ENCODE results near the gene WDR37.
A peak's percentile ranks its signal among the peaks of the same experiment; 100 is the strongest.
"Not testable (repeated sequence)": the region's sequence is repeated elsewhere in the genome, so short reads cannot be mapped to it uniquely, and the experiment has no call there.

WDR37 gene

DNA sequence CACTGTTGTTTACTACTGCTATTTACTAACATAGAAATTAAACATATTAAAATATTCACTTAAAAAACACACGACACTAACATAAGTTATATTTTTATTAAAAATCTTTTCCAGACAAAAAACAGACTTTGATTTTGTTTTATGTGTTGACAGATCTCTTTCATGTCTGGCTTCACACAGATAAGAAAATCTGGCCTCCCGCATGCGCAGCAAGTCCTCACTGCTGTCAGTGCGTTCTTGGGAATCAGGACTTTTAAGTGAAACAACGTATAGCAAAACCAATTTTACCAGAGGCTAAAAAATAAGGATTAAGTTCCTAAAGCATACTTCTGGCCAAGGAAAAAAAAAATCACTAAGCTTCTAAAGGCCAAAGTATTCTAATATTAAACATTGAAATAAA, 6.0 kb upstream of the WDR37 start:
- Mint-ChIP-seq H3K9me3 (no peaks in the 10 kb centered on the region), H3K27ac (peak overlapping the region; percentile 97), H3K36me3 (peaks cover 87% of the 10 kb centered on the region), H3K4me3 (peak overlapping the region; percentile 93), H3K4me1 (peaks cover 51% of the 10 kb centered on the region)
- no peak for DNase-seq (ENCODE audit: low spot score in 2 of 2)
- no peak for ATAC-seq

DNA sequence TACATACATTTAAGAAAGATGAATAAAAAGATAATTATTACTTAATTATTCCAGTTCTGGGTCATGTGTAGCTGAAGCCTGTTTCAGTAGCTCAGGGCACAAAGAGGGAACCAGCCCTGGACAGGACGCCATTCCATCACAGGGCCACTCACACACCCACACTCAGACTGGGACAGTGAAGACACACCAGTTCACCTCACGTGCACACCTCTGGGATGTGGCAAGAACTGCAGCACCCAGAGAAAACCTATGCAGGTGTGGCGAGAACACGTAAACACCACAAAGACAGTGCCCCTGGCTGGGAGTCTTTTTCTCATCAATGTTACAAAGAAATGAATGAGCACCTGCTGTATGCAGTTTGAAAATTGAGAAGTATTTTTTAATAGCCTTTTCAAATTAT, 5.6 kb upstream of the WDR37 start:
- ATAC-seq (no peak), DNase-seq (ENCODE audit: low spot score in 2 of 2) (no peak)
- Mint-ChIP-seq H3K9me3 (no peaks in the 10 kb centered on the region), H3K4me3 (peak overlapping the region; percentile 93), H3K27ac (peak overlapping the region; percentile 97), H3K36me3 (peaks cover 84% of the 10 kb centered on the region), H3K4me1 (peaks cover 51% of the 10 kb centered on the region)

DNA sequence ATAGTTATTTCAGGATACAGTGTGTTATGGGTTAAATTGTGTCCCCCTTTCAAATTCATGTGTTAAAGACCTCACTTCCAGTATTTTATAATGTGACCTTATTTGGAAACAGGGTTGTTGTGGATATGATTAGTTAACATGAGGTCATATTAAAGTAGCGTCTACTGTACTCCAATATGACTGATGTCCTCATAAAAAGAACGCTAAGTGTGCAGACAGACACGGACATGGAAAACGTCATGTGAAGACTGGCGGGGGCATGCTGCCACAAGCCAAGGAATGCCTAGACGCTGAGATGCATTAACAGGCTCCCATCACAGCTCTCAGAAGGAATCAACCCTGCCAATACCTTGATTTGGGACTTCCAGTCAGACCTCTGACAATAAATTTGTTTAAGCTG, 1.5 kb upstream of the WDR37 start:
- peaks cover 84% of the 10 kb centered on the region for H3K36me3 Mint-ChIP-seq
- peak overlapping the region; percentile 95 for H3K27ac Mint-ChIP-seq
- peaks cover 50% of the 10 kb centered on the region for H3K4me1 Mint-ChIP-seq
- no peaks in the 10 kb centered on the region for H3K9me3 Mint-ChIP-seq
- peak overlapping the region; percentile 95 for H3K4me3 Mint-ChIP-seq
- ATAC-seq (no peak), DNase-seq (ENCODE audit: low spot score in 2 of 2) (no peak)

DNA sequence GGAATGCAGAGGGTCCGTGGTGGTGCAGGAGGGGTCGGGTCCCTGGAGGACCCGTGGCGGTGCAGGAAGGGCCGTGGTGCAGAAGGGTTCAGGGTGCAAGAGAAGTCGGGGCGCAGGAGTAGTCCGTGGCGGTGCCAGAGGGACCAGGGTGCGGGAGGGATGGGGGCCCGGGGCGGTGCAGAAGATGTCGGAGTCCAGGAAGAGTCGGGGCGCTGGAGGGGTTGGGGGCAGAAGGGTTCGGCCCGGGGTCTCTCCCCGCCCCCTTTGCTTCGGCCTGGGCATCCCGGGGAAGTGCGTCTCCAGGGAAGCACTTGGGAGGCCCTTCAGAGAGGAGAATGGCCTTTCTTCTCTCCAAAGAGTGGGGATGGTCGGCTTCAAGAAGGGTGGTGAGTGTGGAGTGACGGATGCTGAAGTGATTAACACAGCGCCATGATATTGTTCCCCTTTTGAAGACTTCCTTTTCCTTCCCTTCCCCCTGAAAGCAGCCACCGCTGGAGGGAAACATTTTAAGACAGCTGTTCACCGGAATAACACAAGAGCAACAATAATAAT, 997 bp downstream of the WDR37 start:
- Mint-ChIP-seq H3K27ac (peak overlapping the region; percentile 95), H3K36me3 (peaks cover 62% of the 10 kb centered on the region), H3K4me3 (peak overlapping the region; percentile 95), H3K9me3 (no peaks in the 10 kb centered on the region), H3K4me1 (peaks cover 74% of the 10 kb centered on the region)
- ATAC-seq (no peak), DNase-seq (ENCODE audit: low spot score in 2 of 2) (no peak)

DNA sequence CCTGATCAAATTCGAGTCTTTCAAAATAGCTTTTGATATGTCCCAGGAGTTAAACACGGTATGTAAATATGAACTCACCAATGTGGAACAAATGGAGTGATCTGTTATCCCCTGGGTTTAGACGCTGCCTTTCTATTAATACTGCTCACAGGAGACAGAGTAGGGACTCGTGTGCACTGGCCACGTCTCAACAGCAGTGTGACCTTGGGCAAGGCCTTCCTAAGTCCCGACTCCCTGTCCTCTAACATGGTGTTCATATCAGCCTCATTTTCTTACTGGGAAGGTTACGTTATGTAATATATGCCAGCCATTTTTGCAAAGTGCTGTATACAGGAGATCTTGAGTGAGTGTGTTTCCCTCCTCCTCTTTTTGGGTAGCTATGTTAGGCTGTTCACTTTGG, 1.8 kb downstream of the WDR37 start:
- H3K4me1 Mint-ChIP-seq, result peaks cover 74% of the 10 kb centered on the region
- DNase-seq (ENCODE audit: low spot score in 2 of 2) (no peak), ATAC-seq (no peak)
- peaks cover 54% of the 10 kb centered on the region for H3K36me3 Mint-ChIP-seq
- H3K27ac Mint-ChIP-seq, result peak overlapping the region; percentile 95
- H3K4me3 Mint-ChIP-seq, result peak overlapping the region; percentile 95
- H3K9me3 Mint-ChIP-seq, result no peaks in the 10 kb centered on the region

DNA sequence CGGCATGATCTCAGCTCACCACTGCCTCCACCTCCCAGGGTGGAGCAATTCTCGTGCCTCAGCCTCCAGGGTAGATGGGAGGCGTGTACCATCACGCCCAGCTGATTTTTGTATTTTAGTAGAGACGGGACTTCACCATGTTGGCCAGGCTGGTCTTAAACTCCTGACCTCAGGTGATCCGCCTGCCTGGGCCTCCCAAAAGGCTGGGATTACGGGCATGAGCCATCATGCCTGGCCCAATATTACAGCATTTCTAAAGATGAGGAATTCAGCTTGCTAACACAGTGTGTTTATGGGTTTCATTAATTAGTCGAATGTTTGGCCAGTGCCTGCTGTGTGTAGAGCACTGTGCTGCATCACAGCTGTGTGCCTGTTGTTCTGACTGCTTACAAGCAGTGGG, 3.7 kb downstream of the WDR37 start:
- Mint-ChIP-seq H3K9me3 (no peaks in the 10 kb centered on the region), H3K4me3 (no peak overlapping the region), H3K27ac (peak overlapping the region; percentile 61), H3K36me3 (peaks cover 36% of the 10 kb centered on the region), H3K4me1 (peaks cover 74% of the 10 kb centered on the region)
- no peak for DNase-seq (ENCODE audit: low spot score in 2 of 2)
- ATAC-seq, result no peak

DNA sequence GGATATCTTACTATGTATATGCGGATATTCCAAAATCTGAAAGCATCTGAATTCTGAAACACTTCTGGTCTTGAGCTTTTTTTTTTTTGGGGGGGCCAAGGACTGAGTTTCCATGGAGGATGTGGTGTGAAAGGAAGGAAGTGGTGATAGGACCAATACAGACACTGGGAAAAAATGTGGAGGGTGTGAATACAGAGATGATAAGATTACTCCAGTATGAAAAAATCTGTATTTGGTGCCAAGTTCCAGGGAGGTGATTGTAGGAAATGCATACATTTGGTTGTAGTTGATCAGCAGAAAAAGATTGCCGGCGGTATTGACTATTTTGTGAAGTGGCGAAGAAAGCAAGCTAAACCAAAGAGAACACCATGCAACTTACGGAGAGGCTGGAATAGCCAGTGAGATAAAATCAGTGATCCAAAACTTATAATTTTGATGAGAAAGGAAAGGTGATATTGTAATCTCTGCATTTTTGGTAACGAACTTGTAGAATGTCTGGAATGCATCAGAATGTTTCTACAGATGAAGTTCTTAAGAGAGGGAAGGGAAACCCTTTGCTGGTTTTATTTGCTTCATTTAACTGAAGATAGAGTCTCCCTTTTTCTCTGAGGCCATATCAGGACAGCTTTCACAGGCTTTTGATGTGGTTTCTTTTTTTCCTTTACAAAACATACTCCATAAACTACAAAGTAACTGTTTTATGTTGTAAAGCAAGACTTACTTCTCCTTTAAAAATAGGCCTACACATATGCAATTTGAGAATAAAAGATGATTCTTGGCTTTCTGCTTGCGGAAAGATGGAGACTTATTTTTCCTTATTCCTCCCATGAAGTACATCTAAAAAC, 6.0 kb downstream of the WDR37 start:
- Mint-ChIP-seq H3K36me3 (peaks cover 20% of the 10 kb centered on the region), H3K9me3 (no peaks in the 10 kb centered on the region), H3K4me3 (peak overlapping the region; percentile 65), H3K27ac (peak overlapping the region; percentile 61), H3K4me1 (peaks cover 79% of the 10 kb centered on the region)
- DNase-seq (ENCODE audit: low spot score in 2 of 2) (no peak), ATAC-seq (no peak)

DNA sequence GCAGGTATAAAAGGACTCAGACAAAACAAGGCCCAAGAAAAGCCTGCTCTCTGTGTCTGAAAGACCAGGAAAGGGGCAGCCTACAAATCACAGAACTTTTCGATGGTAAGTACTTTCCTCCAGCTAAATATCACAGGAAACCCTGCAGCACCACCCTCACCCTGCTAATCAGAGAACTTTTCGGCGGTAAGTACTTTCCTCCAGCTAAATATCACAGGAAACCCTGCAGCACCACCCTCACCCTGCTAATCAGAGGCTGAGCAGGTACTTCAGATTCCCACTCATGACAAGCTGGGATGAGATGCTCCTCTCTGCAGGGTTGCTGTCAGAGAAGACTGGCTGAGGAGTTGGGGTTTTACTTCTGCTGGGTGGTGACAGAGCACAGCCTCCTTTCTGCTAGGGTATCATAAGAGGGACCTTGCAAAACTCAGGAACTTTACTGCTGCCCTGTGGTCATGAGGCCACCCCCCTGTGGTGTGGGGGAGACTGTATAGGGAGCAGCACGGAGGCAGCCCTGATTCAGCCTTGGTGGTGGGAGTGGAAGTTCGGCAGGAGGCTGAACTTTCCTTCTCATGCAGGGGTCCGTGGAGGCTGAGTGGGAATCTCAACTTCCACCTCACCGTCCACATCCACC, 7.2 kb downstream of the WDR37 start:
- Mint-ChIP-seq H3K4me1 (peaks cover 81% of the 10 kb centered on the region), H3K27ac (peak overlapping the region; percentile 61), H3K4me3 (peak overlapping the region; percentile 65), H3K36me3 (peaks cover 8% of the 10 kb centered on the region), H3K9me3 (no peaks in the 10 kb centered on the region)
- DNase-seq (ENCODE audit: low spot score in 2 of 2) (no peak), ATAC-seq (peak; percentile 78)

DNA sequence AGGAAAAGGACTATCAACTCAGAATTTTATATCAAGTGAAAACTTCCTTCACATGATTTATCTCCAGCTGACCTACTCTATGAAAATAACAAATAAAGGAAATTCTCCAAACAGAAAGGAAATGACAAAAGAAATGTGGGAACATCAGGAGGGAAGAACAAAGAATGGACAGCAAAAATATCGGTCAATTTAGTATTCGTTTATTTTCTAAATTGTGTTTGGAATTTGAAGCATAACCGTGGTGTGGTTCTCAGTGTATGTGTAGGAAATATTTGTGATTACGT, 8.7 kb downstream of the WDR37 start:
- peak overlapping the region; percentile 61 for H3K27ac Mint-ChIP-seq
- no peak for DNase-seq (ENCODE audit: low spot score in 2 of 2)
- peaks cover 93% of the 10 kb centered on the region for H3K4me1 Mint-ChIP-seq
- no peak overlapping the region for H3K4me3 Mint-ChIP-seq
- no peaks in the 10 kb centered on the region for H3K36me3 Mint-ChIP-seq
- ATAC-seq, result no peak
- no peaks in the 10 kb centered on the region for H3K9me3 Mint-ChIP-seq

DNA sequence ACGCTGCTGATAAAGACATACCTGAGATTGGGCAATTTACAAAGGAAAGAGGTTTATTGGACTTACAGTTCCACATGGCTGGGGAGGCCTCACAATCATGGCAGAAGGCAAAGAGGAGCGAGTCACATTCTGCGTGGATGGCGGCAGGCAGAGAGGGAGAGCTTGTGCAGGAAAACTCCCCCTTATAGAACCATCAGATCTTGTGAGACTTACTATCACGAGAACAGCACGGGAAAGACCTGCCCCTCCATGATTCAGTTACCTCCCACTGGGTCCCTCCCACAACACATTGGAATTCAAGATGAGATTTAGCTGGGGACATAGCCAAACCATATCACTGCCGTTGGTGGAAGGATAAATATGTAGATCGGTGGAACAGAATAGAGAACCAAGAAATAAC, 10.5 kb downstream of the WDR37 start:
- H3K27ac Mint-ChIP-seq, ATAC-seq: not testable (repeated sequence)

DNA sequence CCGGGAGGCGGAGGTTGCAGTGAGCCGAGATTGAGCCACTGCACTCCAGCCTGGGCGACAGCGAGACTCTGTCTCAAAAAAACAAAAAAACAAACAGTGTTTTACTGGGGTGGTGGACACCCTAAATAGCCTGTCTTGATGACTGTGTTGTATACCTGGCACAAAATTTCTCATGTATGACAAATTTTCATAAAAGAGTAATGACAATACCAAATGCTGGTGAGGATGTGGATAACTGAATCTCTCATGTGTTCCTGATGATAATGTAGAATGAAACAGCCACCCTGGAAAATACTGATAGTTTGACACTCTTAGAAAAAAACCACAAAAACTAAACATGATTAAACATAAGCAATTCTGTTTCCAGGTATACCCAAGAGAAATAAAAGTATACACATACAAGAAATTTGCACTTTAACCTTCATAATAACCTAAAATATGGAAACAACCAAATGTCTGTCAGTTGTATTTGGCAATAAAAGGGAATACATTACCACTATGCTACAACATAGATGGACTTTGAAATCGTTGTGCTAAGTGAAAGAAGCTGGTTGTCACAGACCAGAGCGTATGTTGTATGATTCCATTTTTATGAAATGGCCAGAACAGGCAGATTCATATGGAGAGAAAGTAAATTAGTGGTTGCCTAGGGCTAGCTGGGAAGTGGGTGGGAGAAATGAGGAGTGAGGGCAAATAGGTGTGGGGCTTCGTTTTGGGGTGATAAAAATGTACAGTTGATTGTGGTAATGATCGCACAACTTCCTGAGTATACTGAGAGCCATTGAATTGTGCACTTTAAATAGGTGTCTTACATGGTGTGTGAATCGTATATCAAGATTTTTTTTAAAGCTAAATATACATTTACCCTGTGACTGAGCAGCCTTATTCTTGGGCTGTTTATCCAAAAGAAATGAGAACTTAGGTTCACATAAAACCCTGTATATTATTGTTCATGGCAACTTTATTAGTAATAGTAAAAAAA, 12.5 kb downstream of the WDR37 start:
- Mint-ChIP-seq H3K4me1 (peaks cover 65% of the 10 kb centered on the region), H3K4me3 (peak overlapping the region; percentile 8), H3K9me3 (no peaks in the 10 kb centered on the region), H3K36me3 (peaks cover 21% of the 10 kb centered on the region), H3K27ac (peak overlapping the region; percentile 83)
- ATAC-seq (peak; percentile 87), DNase-seq (ENCODE audit: low spot score in 2 of 2) (no peak)

More for the DNA sequence above, 10.5 kb downstream of the WDR37 start:
- H3K9me3 Mint-ChIP-seq; DNase-seq (ENCODE audit: low spot score in 2 of 2); H3K36me3 Mint-ChIP-seq; H3K4me3 Mint-ChIP-seq: not testable (repeated sequence)
- peaks cover 82% of the 10 kb centered on the region for H3K4me1 Mint-ChIP-seq

DNA sequence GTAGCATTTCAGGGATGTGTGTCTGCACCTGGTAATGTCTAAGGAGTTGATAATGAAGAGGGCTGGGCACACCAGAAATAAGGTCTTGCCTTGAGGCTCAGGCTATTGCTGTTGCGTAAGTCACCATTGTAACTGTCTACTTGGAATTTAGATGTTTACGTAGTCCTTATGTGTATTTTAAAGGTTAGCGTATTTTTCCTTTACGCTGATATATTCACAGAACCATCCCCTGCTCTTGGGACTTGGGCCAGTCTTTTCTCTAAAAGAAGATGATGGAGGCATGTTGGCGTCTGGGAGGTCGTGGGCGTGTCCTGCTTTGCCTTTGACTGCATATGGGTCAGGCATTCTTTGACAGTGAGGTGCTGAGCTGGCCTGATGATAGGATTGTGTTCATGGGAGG, 14.7 kb downstream of the WDR37 start:
- Mint-ChIP-seq H3K36me3 (peaks cover 42% of the 10 kb centered on the region), H3K4me1 (peaks cover 56% of the 10 kb centered on the region), H3K27ac (no peak overlapping the region), H3K4me3 (no peak overlapping the region), H3K9me3 (no peaks in the 10 kb centered on the region)
- ATAC-seq (no peak), DNase-seq (ENCODE audit: low spot score in 2 of 2) (no peak)

DNA sequence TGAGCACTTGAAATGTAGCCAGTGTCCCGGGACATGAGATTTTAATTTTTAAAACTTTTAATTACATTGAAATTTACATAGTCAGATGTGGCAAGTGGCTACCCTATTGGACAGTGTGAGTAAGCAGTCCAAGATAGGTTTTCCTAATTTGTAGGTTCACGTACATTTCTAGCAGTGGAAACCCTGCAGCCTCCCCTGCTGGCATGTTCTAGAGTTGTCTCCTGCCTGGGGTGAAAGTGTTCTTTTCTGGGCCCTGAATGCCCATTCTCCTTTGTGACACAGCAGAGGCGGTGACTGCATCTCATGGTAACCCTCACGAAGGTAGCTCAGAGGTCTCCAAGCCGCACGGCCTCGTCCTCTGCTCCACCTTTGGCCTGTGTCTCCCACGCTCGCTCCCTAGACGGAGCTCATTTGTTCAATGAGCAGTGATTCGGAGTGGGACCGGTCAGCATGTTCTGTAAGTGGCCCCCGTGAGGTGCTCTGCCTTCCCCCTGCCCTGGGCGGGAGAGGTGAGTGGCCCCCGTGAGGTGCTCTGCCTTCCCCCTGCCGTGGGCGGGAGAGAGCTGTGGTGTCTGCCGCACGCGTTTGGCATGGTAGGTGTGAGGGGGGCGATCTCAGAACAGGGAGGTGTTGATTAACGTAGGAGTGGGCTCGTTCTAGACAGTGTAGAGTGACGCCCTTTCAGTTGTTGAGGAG, 18.0 kb downstream of the WDR37 start:
- H3K27ac Mint-ChIP-seq, result peak overlapping the region; percentile 71
- no peak for DNase-seq (ENCODE audit: low spot score in 2 of 2)
- H3K9me3 Mint-ChIP-seq, result no peaks in the 10 kb centered on the region
- no peak for ATAC-seq
- H3K36me3 Mint-ChIP-seq, result peaks cover 59% of the 10 kb centered on the region
- H3K4me1 Mint-ChIP-seq, result peaks cover 27% of the 10 kb centered on the region
- H3K4me3 Mint-ChIP-seq, result no peak overlapping the region

DNA sequence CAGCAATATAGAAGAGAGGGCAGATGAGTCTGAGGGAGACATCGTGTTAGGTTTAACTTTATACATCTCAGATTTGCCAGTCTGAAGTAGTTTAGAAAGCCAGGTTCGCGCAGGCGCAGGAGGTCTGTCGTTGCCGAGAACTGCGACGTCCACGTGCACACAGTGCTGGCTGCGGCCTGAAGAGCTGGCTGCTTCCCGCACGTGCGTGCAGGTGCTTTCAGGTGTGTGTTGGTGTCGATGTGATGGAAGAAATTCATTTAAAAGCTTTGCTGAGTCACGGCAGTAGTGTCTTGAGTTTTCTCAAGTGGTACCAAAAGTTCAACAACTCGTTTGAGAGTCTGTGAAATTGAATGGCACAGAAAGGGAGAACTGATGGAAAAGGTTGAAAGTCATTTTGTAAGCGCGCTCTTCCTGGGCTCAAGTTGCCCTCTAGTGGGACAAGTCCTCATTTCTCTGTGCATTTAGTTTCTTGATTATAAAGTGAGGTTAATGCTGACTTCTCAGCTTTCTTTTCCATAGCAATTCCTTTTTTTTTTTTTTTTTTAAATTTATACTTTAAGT, 18.6 kb downstream of the WDR37 start:
- no peaks in the 10 kb centered on the region for H3K9me3 Mint-ChIP-seq

More for the DNA sequence above, 18.6 kb downstream of the WDR37 start:
- H3K4me3 Mint-ChIP-seq, result no peak overlapping the region
- H3K27ac Mint-ChIP-seq, result no peak overlapping the region
- H3K36me3 Mint-ChIP-seq, result peaks cover 59% of the 10 kb centered on the region
- no peak for DNase-seq (ENCODE audit: low spot score in 2 of 2)
- peaks cover 21% of the 10 kb centered on the region for H3K4me1 Mint-ChIP-seq
- no peak for ATAC-seq

All from stimulated activated effector memory CD8-positive, alpha-beta T cell treated with anti-CD3 and anti-CD28 coated beads, Interleukin-12 subunit alpha, Interleukin-12 subunit beta, amount 100 ng/mL, for 72 hours (primary cell).